Measurements from ENCODE around the gene PES1. TPM values are rescaled to one million over a fixed set of nuclear protein-coding genes. Genes with fewer than 3 reads are reported as not detected.

The PES1 gene
- total RNA-seq, 1 experiment from 2014 or later, result 111 TPM

- no TSS peak for BruUV-seq (replicated peaks)
- Histone ChIP-seq H3K9me3 (ENCODE audit: control insufficient read depth, insufficient read depth, low read depth, low read length) (no peaks in the 10 kb centered on the region), H3K4me3 (ENCODE audit: low read depth in 2 of 2, low read length in 2 of 2) (no peak overlapping the region), H3K27ac (ENCODE audit: low read length) (no peak overlapping the region), H3K36me3 (ENCODE audit: control insufficient read depth, insufficient read depth, low read length) (no peaks in the 10 kb centered on the region), H3K27me3 (ENCODE audit: control insufficient read depth, insufficient read depth, low read length) (no peaks in the 10 kb centered on the region), H3K4me1 (ENCODE audit: control insufficient read depth, insufficient read depth, low read length) (no peaks in the 10 kb centered on the region; the same call in 1 of the 2 replicates)
- CTCF ChIA-PET, result no interaction called here
- in situ Hi-C loops (cut with HindIII; ENCODE audit: low pct_unique_long_range_greater_than_20kb, low sequenced_read_pairs), result no loop called here
- TF ChIP-seq CTCF (IDR thresholded peaks at IDR 0.05), result no peak
- no peak for TF ChIP-seq POLR2AphosphoS5 (IDR thresholded peaks at IDR 0.05; ENCODE audit: low read depth, low read length)
- TF ChIP-seq REST (IDR thresholded peaks at IDR 0.05; ENCODE audit: insufficient read depth in 1 of 2, low read depth in 2 of 2, low read length in 1 of 2), result no peak
- no peak for TF ChIP-seq TCF7L2 (IDR thresholded peaks at IDR 0.05; ENCODE audit: low read depth, low read length)
- no peak for TF ChIP-seq SIN3A (IDR thresholded peaks at IDR 0.05; ENCODE audit: borderline replicate concordance, insufficient read depth, low read depth, low read length)
- DNase-seq (ENCODE audit: low read depth, low spot score) (no peak), ATAC-seq (no peak)
- intact Hi-C loops (cut with micrococcal nuclease; ENCODE audit: unreplicated experiment), result no loop called here
- POLR2A ChIA-PET, result no interaction called here
These were observed 26.4 kb downstream of the PES1 start for GRCh38 chr22:30565341-30565740.

GRCh38 chr22:30564761-30565119 lies 27.0 kb downstream of the PES1 start:
- BruUV-seq (replicated peaks), result no TSS peak
- H3K27me3 ChIP-seq (ENCODE audit: control insufficient read depth, insufficient read depth, low read length), result no peaks in the 10 kb centered on the region
- TF ChIP-seq REST (IDR thresholded peaks at IDR 0.05; ENCODE audit: insufficient read depth in 1 of 2, low read depth in 2 of 2, low read length in 1 of 2), result no peak
- no peak for TF ChIP-seq CTCF (IDR thresholded peaks at IDR 0.05)
- DNase-seq (ENCODE audit: low read depth, low spot score) (no peak), ATAC-seq (no peak)
- ChIA-PET CTCF (no interaction called here), POLR2A (no interaction called here)
- intact Hi-C loops (cut with micrococcal nuclease; ENCODE audit: unreplicated experiment), result no loop called here
- H3K36me3 ChIP-seq (ENCODE audit: control insufficient read depth, insufficient read depth, low read length), result no peaks in the 10 kb centered on the region
- no peaks in the 10 kb centered on the region for H3K9me3 ChIP-seq (ENCODE audit: control insufficient read depth, insufficient read depth, low read depth, low read length)
- H3K27ac ChIP-seq (ENCODE audit: low read length), result no peak overlapping the region
- H3K4me1 ChIP-seq (ENCODE audit: control insufficient read depth, insufficient read depth, low read length), result no peaks in the 10 kb centered on the region; the same call in 1 of the 2 replicates
- no peak overlapping the region for H3K4me3 ChIP-seq (ENCODE audit: low read depth in 2 of 2, low read length in 2 of 2)
- in situ Hi-C loops (cut with HindIII; ENCODE audit: low pct_unique_long_range_greater_than_20kb, low sequenced_read_pairs), result no loop called here
